COLO668 (cell line): ENCODE results near the gene CHD5.
"Not testable (repeated sequence)": the region's sequence is repeated elsewhere in the genome, so short reads cannot be mapped to it uniquely, and the experiment has no call there.

Experiments
- DNase-seq: peaks from one replicate; lab custom pipeline; 2025; ENCODE audit not compliant: unreplicated experiment; lab: John Stamatoyannopoulos, UW

Gene CHD5

GRCh38 chr1:6180268-6180706 is at the start of gene CHD5:
Gene CHD5 (minus strand): TSS chr1:6180321. CDS start chr1:6180023, 298 bp downstream.
- DNase-seq, result peak; percentile 62

- no peak for DNase-seq
Measured at GRCh38 chr1:6225651-6226050, 45.5 kb upstream of the CHD5 start.

- DNase-seq, result no peak
Measured at GRCh38 chr1:6224718-6225117, 44.6 kb upstream of the CHD5 start.

- DNase-seq, result no peak
Measured at GRCh38 chr1:6223617-6224016, 43.5 kb upstream of the CHD5 start.

GRCh38 chr1:6222636-6223035 is 42.5 kb upstream of the CHD5 start:
- no peak for DNase-seq

GRCh38 chr1:6221210-6221784 is 41.2 kb upstream of the CHD5 start:
- DNase-seq, result no peak

GRCh38 chr1:6220236-6220635 is 40.1 kb upstream of the CHD5 start:
- no peak for DNase-seq

GRCh38 chr1:6219641-6220040 is 39.5 kb upstream of the CHD5 start:
- not testable (repeated sequence) for DNase-seq

- no peak for DNase-seq
Measured at GRCh38 chr1:6218375-6219164, 38.4 kb upstream of the CHD5 start.

- DNase-seq, result no peak
Measured at GRCh38 chr1:6212193-6212959, 32.3 kb upstream of the CHD5 start.

GRCh38 chr1:6211731-6212130 is 31.6 kb upstream of the CHD5 start:
- DNase-seq, result no peak

- no peak for DNase-seq
Measured at GRCh38 chr1:6210591-6211355, 30.7 kb upstream of the CHD5 start.

GRCh38 chr1:6209661-6210580 is 29.8 kb upstream of the CHD5 start:
- DNase-seq, result peak; percentile 55

- peak; percentile 83 for DNase-seq
Measured at GRCh38 chr1:6208723-6209660, 28.9 kb upstream of the CHD5 start.

GRCh38 chr1:6207921-6208320 is 27.8 kb upstream of the CHD5 start:
- no peak for DNase-seq

GRCh38 chr1:6207075-6207885 is 27.2 kb upstream of the CHD5 start:
- no peak for DNase-seq

GRCh38 chr1:6206520-6206855 is 26.4 kb upstream of the CHD5 start:
- no peak for DNase-seq

- peak; percentile 93 for DNase-seq
Measured at GRCh38 chr1:6205849-6206519, 25.9 kb upstream of the CHD5 start, which contains the start of gene RNF207. Gene RNF207 (plus strand): TSS chr1:6206119. CDS start chr1:6206536, 417 bp downstream.
